G401 (cell line): ENCODE results near the gene MRTFB. TPM values are rescaled to one million over a fixed set of nuclear protein-coding genes. Genes with fewer than 3 reads are reported as not detected.
"Not testable (repeated sequence)": the region's sequence is repeated elsewhere in the genome, so short reads cannot be mapped to it uniquely, and the experiment has no call there.

ENCODE experiments used
- DNase-seq: peaks from one replicate; pipeline ENCODE4 v3.0.0-alpha.2; 2015; ENCODE audit warnings: low spot score
- in situ Hi-C: cut with HindIII; loops from 2 replicates; pipeline ENCODE4 v1.10.0; 2016; ENCODE audit warnings: low sequenced_read_pairs, mixed read lengths
- total RNA-seq: library from RNA; depleted of rRNA; stranded (reverse); fragments of >200 nt; shearing (Covaris generic); gene quantifications from 2 replicates; pipeline ENCODE4 v1.2.3, GENCODE V29; 2014

MRTFB gene
- total RNA-seq, 1 experiment from 2014 or later, result 6.4 TPM

- DNase-seq, result no peak
- in situ Hi-C loops, result no loop called here
Observed at GRCh38 chr16:14164916-14165662, 94.0 kb downstream of the MRTFB start.

- no peak for DNase-seq
- in situ Hi-C loops, result no loop called here
Observed at GRCh38 chr16:14168146-14168545, 97.0 kb downstream of the MRTFB start.

GRCh38 chr16:14172200-14172809 is 101.2 kb downstream of the MRTFB start:
- no peak for DNase-seq
- in situ Hi-C loops, result no loop called here

GRCh38 chr16:14175086-14175485 is 104.0 kb downstream of the MRTFB start:
- in situ Hi-C loops, result no loop called here
- DNase-seq, result no peak

- no peak for DNase-seq
- in situ Hi-C loops, result no loop called here
Observed at GRCh38 chr16:14177704-14178103, 106.6 kb downstream of the MRTFB start.

- no peak for DNase-seq
- in situ Hi-C loops, result no loop called here
Observed at GRCh38 chr16:14179116-14179515, 108.0 kb downstream of the MRTFB start.

GRCh38 chr16:14180481-14180944 is 109.4 kb downstream of the MRTFB start:
- DNase-seq, result no peak
- in situ Hi-C loops, result no loop called here

GRCh38 chr16:14181371-14182050 is 110.4 kb downstream of the MRTFB start:
- no peak for DNase-seq
- in situ Hi-C loops, result no loop called here

- DNase-seq, result no peak
- in situ Hi-C loops, result no loop called here
Observed at GRCh38 chr16:14182999-14183398, 111.9 kb downstream of the MRTFB start.

- DNase-seq, in situ Hi-C loops: not testable (repeated sequence)
Observed at GRCh38 chr16:14183962-14184361, 112.8 kb downstream of the MRTFB start.

GRCh38 chr16:14186007-14186794 is 115.1 kb downstream of the MRTFB start:
- in situ Hi-C loops, result no loop called here
- peak; percentile 36 for DNase-seq

GRCh38 chr16:14186795-14187221 is 115.7 kb downstream of the MRTFB start:
- in situ Hi-C loops, result no loop called here

GRCh38 chr16:14187517-14188338 is 116.6 kb downstream of the MRTFB start:
- DNase-seq, result no peak

More at GRCh38 chr16:14186795-14187221, 115.7 kb downstream of the MRTFB start:
- no peak for DNase-seq

GRCh38 chr16:14193316-14193871 is 122.3 kb downstream of the MRTFB start:
- no peak for DNase-seq
- in situ Hi-C loops, result no loop called here

More at GRCh38 chr16:14187517-14188338, 116.6 kb downstream of the MRTFB start:
- in situ Hi-C loops, result no loop called here

GRCh38 chr16:14194721-14195120 is 123.6 kb downstream of the MRTFB start:
- DNase-seq, result no peak
- in situ Hi-C loops, result no loop called here

- DNase-seq, result peak; percentile 18
Observed at GRCh38 chr16:14196011-14196410, 124.9 kb downstream of the MRTFB start.

GRCh38 chr16:14196539-14196938 is 125.4 kb downstream of the MRTFB start:
- DNase-seq, result no peak
- in situ Hi-C loops, result no loop called here

More at GRCh38 chr16:14196011-14196410, 124.9 kb downstream of the MRTFB start:
- in situ Hi-C loops, result no loop called here

GRCh38 chr16:14198012-14198411 is 126.9 kb downstream of the MRTFB start:
- no peak for DNase-seq
- in situ Hi-C loops, result no loop called here
